Epidermal melanocyte (primary cell): ENCODE data around the gene TTC23.

Experiments used
- DNase-seq: peaks from one replicate; pipeline ENCODE4 v3.0.0; 2011; ENCODE audit warnings: low spot score; ENCODE audit not compliant: insufficient read length

The TTC23 gene

GRCh38 chr15:99138491-99138982 is 110.8 kb downstream of the TTC23 start:
- DNase-seq: no peak

DNA sequence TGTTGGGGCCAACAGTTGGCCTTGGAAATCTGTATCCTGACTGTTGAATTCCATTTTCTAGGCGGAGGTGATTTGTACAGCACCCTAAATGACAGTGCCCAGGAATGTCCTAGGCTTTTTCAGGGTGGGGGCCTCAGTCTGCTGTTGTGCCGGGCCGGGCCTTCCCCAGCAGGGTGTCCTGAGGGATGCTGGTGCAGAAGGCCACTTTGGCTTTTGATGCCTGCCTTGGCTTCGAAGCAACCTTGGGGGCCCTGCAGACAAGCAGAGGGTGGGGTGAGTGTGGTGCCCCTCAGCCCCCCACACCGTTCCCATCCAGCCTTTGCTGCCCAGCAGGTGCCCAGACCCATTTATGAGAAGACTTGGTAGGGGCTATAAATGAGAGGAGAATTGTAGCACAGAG is 111.5 kb downstream of the TTC23 start:
- no peak for DNase-seq

DNA sequence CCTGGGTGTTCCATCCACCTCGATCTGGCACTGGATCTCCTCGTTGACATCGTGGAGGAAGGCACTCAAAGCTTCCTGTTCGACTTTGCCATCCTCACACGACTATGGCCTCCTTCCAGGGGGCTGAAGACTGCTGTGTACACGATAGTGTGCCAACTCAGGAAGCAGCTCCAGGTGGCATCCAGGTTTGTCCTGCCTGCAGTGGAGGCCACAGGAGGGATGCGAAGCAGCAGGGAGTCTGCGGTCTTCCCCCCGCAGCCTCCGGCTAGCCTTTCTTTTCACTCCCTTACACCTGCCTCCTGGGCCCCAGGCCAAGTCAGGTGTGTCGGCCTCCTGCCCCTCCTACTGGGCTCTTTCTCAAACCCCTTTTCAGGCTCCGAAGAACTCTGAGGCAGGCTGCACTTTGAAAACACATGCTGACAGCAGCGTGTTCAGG is 112.3 kb downstream of the TTC23 start:
- DNase-seq: no peak

GRCh38 chr15:99135194-99135593 is 114.2 kb downstream of the TTC23 start:
- DNase-seq: no peak

DNA sequence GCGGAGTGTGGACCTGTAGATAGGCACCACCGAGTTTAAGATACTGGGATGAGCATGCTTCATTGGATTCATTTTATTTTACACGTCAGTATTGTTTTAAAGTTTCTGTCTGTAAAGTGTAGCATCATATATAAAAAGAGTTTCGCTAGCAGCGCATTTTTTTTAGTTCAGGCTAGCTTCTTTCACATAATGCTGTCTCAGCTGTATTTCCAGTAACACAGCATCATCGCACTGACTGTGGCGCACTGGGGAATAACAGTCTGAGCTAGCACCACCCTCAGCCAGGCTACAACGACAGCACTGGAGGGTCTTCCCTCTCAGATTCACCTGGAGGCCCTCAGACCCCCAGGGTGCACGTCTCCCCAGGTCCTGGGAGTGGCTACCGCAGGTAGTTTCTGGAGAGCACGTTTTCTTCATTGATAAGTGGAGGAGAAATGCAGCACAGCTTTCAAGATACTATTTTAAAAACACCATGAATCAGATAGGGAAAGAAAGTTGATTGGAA is 115.0 kb downstream of the TTC23 start:
- DNase-seq: no peak

- no peak for DNase-seq
Observed at GRCh38 chr15:99132634-99133287, 116.6 kb downstream of the TTC23 start.

GRCh38 chr15:99132122-99132521 is 117.3 kb downstream of the TTC23 start:
- no peak for DNase-seq

DNA sequence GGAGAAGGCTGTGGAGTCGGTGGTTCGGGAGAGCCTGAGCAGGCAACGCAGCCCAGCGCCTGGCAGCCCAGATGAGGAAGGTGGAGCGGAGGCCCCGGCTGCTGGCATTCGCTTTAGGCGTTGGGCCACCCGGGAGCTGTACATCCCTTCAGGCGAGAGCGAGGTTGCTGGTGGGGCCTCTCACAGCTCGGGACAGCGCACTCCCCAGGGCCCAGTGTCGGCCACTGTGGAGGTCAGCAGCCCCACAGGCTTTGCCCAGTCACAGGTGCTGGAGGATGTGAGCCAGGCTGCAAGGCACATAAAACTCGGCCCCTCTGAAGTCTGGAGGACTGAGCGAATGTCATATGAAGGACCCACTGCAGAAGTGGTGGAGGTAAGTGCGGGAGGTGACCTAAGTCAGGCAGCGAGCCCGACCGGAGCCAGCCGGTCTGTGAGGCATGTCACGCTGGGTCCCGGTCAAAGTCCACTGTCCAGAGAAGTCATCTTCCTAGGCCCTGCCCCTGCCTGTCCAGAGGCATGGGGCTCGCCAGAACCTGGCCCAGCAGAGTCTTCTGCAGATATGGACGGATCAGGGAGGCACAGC is 117.8 kb downstream of the TTC23 start:
- no peak for DNase-seq

DNA sequence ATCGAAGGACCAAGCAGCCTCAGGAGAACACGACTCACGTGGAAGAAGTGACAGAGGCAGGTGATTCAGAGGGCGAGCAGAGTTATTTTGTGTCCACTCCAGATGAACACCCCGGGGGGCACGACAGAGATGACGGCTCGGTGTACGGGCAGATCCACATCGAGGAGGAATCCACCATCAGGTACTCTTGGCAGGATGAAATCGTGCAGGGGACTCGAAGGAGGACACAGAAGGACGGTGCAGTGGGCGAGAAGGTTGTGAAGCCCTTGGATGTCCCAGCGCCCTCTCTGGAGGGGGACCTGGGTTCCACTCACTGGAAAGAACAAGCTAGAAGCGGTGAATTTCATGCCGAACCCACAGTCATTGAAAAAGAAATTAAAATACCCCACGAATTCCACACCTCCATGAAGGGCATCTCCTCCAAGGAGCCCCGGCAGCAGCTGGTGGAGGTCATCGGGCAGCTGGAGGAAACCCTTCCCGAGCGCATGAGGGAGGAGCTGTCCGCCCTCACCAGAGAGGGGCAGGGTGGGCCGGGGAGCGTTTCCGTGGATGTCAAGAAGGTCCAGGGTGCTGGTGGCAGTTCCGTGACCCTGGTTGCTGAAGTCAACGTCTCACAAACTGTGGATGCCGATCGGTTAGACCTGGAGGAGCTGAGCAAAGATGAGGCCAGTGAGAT is 118.5 kb downstream of the TTC23 start:
- DNase-seq: no peak

DNA sequence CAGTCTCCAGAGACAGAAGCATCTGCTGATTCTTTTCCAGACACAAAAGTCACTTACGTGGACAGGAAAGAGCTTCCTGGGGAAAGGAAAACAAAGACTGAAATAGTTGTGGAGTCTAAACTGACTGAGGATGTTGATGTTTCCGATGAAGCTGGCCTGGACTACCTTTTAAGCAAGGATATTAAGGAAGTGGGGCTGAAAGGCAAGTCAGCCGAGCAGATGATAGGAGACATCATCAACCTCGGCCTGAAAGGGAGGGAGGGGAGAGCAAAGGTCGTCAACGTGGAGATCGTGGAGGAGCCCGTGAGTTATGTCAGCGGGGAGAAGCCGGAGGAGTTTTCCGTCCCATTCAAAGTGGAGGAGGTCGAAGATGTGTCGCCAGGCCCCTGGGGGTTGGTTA is 119.1 kb downstream of the TTC23 start:
- no peak for DNase-seq

- no peak for DNase-seq
Observed at GRCh38 chr15:99129644-99130043, 119.7 kb downstream of the TTC23 start.

GRCh38 chr15:99128411-99128810 is 121.0 kb downstream of the TTC23 start:
- DNase-seq: no peak

DNA sequence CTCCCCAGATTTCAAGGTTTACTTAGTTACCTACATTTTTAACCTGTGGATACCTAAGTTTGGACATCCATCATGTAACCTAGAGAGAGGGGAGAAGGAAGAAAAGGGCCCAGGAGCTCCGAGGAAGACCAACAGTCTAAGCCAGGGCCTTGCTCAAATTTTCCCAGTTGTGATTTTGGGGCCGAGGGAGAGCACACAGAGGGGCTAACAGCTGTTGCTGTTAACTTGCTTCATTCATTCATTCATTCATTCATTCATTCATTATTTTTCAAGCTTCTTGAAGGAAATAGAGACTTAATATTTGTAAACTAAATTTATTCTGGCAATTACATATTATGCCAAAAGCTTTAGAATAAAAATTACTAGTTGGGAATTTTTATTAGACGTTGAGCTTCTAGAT is 121.6 kb downstream of the TTC23 start:
- no peak for DNase-seq

GRCh38 chr15:99126930-99127329 is 122.5 kb downstream of the TTC23 start:
- DNase-seq: no peak

DNA sequence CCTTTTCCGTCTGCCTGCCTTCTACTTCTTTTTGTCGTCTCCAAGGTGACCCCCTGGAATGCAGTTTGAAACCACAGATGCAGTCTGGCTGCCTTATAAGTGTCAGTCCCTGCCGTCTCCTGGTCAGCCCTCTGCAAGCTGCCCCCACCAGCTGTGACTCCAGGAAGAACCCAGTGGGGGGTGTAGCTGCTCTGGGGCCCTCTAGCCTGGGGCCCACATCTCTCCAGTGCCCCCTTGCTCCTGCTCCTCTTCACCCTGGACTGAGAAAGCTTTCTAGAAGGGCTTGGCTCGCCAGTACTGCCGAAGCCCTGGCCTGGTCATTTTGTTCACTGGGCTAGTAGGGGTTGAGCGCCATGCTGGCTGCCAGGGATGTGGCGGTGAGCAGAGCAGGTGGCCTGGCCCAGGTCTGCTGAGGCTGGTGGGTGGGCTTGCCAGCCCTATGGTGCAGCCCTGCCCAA is 123.2 kb downstream of the TTC23 start:
- DNase-seq: no peak

DNA sequence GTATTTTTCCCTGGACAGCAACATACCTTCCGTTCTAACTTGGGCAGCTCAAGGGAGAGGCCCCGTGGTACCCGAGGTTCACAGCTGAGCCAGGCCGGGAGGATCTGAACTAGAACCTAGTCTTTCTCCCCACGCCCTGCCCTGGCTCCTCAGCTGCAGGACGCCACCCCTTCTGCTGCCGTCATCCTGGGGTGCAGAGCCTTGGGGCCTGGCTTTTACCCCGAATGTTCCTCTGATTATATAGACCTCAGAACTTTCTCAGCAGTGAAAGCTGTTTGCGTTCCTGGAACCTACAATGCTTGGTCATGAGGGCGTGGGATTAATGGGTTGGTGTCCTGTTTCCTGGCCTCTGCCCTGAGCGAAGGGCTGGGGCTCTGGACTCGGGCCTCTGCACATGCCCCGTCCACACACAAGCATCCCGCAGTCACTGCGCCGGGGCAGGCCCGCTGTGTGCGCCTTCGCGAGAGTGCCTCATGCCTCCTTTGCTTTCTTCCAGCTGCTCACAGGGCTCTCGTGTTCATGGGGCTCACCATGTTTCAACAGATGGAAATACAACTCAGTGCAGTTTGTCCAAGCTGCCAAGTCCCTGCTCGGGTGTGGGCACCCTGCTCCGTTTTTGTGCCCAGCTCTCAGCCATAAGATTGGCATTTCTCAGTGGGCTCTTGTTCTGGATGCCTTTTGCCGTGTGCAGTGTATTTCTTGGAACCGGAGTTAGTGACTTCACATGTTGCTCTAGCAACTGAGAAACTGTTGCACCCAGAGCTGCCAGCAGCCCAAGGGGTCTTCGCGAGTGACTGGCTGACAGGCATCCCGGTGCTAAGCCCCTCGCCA is 124.1 kb downstream of the TTC23 start:
- DNase-seq: no peak

DNA sequence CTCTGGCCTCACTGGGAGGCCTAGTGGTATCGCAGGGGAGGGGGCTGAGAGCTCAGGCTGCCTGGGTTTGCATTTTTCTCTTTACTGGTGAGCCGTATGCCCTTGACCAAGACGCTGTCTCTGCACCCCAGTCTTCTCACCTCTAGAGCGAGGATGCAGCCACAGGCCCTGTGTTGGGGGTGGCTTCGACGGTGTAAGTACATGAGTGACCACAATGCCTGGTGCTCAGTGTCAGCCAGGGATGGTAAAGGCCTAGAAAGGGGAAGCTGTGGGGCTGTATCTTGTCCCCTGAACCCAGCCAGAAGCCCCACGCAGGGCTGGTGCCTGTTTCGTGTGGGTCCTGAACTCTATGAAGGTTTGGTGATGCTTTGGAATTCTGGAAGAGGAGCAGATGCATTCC is 124.7 kb downstream of the TTC23 start:
- DNase-seq: no peak

GRCh38 chr15:99123713-99124451 is 125.5 kb downstream of the TTC23 start:
- peak; percentile 89 for DNase-seq

DNA sequence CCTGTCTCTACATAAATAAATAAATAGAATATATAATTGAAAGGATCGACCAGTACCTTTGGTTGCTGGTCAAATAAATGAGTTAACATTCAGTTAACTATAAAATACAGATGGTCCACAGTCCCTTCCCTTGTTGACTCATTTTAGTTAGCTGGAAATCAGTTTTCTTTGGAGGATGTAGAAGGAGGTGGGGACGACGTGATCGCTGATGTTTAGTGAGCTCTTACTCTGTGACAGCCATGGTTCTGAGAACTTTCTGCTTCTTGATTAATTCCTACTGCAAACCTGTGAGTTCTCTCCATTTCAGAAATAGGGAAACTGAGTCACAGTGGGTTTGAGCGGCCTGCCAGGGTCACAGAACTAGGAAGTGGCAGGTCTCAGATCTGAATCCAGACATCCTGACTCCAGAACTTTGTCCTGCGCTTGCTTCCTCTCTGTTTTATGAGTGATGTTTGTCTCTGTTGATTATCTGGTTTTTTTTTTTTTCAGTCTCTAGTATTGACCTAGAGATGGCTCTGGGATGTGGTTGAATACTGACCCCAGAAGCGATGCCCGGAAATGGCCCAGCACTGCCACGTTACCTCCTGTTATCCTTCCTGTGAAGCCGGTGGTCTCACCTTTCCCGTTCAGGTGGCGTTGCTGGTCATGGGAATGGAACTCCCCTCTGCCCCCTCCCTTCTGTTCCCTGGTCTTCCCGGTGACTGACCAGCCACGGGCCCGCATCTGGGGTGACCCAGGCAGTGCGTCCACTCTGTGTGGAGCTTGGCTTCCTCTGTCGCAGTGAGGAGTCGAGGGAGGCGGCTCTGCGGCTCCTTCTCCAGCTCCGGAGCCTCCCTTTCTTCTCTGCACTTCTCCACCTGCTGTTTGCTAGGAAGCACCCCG is 126.3 kb downstream of the TTC23 start:
- DNase-seq: no peak
